K562 (cell line): ENCODE results near the gene C5orf22. TPM values are rescaled to one million over a fixed set of nuclear protein-coding genes. Genes with fewer than 3 reads are reported as not detected.

Experiments used
- ATAC-seq: fragments of 200-7000 bp; cut with Tn5 transposase; 3 replicates; pipeline ENCODE4 v1.9.1; 2020; ENCODE audit warnings: moderate library complexity
- BruUV-seq: library from RNA; stranded (reverse); fragments of 400-500 nt; replicated peaks from 2 replicates; lab custom pipeline; 2021; lab: Mats Ljungman, UMichigan
- CTCF ChIA-PET: fragments of 300-600 bp; formaldehyde crosslinking; extraction: SDS; loops from one replicate; lab custom pipeline; 2021; ENCODE audit warnings: low intra/inter-chr PET ratio; lab: Yijun Ruan, JAX
- POLR2A ChIA-PET: fragments of 300-600, 350-650 bp; sonication (Branson Sonifier 250); formaldehyde crosslinking; extraction: SDS; loops from one replicate; lab custom pipeline; 2021; ENCODE audit warnings: antibody characterized with exemption, inconsistent platforms; lab: Yijun Ruan, JAX
- DNase-seq, 4 experiments: peaks; one replicate each; pipeline versions ENCODE4 v3.0.0 to v3.0.0-alpha.2; 2011 to 2018; ENCODE audit warnings: low spot score in 3 of 4, mixed read lengths in 3 of 4; ENCODE audit errors: extremely low read depth in 1 of 4
- FAIRE-seq: peaks from 2 replicates; lab custom pipeline; 2011; peaks lifted over from hg19 to GRCh38; lab: Jason Lieb, UNC
- H2AFZ ChIP-seq: 2 replicates; pipeline ENCODE4 v1.6.0; 2011; ENCODE audit warnings: low read depth, low read length, control low read depth, inconsistent platforms
- H3K27ac ChIP-seq: fragments of 200-600 bp; 3 replicates; pipeline ENCODE4 v1.8.0; 2011; ENCODE audit warnings: low read depth, mild to moderate bottlenecking, control low read depth, inconsistent platforms, low read length, moderate library complexity, mixed read lengths; ENCODE audit errors: extremely low read depth
- H3K27me3 ChIP-seq, 2 experiments: fragments of 300-600 bp in 1 of 2; 2 replicates in 1 of 2; 3 replicates in 1 of 2; pipeline versions ENCODE4 v1.6.0 to v1.8.0; 2011; ENCODE audit warnings: inconsistent platforms in 2 of 2, low read length in 2 of 2, mild to moderate bottlenecking in 1 of 2, mixed read lengths in 1 of 2, moderate library complexity in 1 of 2; ENCODE audit not compliant: control insufficient read depth in 2 of 2, insufficient read depth in 2 of 2
- H3K36me3 ChIP-seq: fragments of 300-600 bp; 3 replicates; pipeline ENCODE4 v1.8.0; 2011; ENCODE audit warnings: mild to moderate bottlenecking, low read length, inconsistent platforms; ENCODE audit not compliant: control insufficient read depth, insufficient read depth
- H3K4me1 ChIP-seq, 2 experiments: fragments of 200-600 bp in 1 of 2; replicated peaks in 1 of 2; 2 replicates in 1 of 2; 3 replicates in 1 of 2; pipeline versions ENCODE4 v1.5.1 to v1.8.0; 2011; ENCODE audit warnings: inconsistent platforms in 2 of 2, low read length in 2 of 2, mild to moderate bottlenecking in 1 of 2, mixed read lengths in 1 of 2, moderate library complexity in 1 of 2; ENCODE audit not compliant: control insufficient read depth in 2 of 2, insufficient read depth in 2 of 2
- H3K4me2 ChIP-seq: 2 replicates; pipeline ENCODE4 v1.6.1; 2011; ENCODE audit warnings: low read length, control low read depth, inconsistent platforms, mixed read lengths; ENCODE audit not compliant: insufficient read depth
- H3K4me3 ChIP-seq: fragments of 200-600 bp; sonication (generic), shearing (Covaris generic); 2 replicates; pipeline ENCODE4 v1.5.1; 2016; ENCODE audit warnings: control low read depth, inconsistent platforms
- H3K79me2 ChIP-seq: fragments of 200-600 bp; 3 replicates; pipeline ENCODE4 v1.8.0; 2011; ENCODE audit warnings: low read length, inconsistent platforms; ENCODE audit not compliant: control insufficient read depth, insufficient read depth
- H3K9ac ChIP-seq, 2 experiments: 2 replicates each; pipeline versions ENCODE4 v1.6.0 to v1.6.1; 2011; ENCODE audit warnings: low read depth in 2 of 2, low read length in 2 of 2, control low read depth in 1 of 2, inconsistent platforms in 1 of 2, mild to moderate bottlenecking in 1 of 2, mixed read lengths in 1 of 2; ENCODE audit not compliant: insufficient read depth in 1 of 2
- H3K9me1 ChIP-seq: one replicate; pipeline ENCODE4 v1.6.0; 2011; ENCODE audit warnings: inconsistent platforms, mild to moderate bottlenecking, low read length, moderate library complexity; ENCODE audit not compliant: control insufficient read depth, insufficient read depth
- H3K9me3 ChIP-seq: replicated peaks from 2 replicates; pipeline ENCODE4 v1.5.1; 2011; ENCODE audit warnings: low read depth, low read length, inconsistent platforms; ENCODE audit not compliant: control insufficient read depth, insufficient read depth
- H4K20me1 ChIP-seq: replicated peaks from 2 replicates; pipeline ENCODE4 v1.6.1; 2011; ENCODE audit warnings: low read length, inconsistent platforms, mixed read lengths; ENCODE audit not compliant: control insufficient read depth, insufficient read depth
- CREB1 ChIP-seq, 2 experiments: sonication (generic) in 1 of 2; formaldehyde crosslinking in 1 of 2; IDR thresholded peaks; 2 replicates each; pipeline versions ENCODE4 v1.6.1 to v1.8.0; 2012 to 2022; ENCODE audit warnings: inconsistent platforms in 1 of 2, mild to moderate bottlenecking in 1 of 2, missing genetic modification reagents in 1 of 2, moderate library complexity in 1 of 2
- PHF21A ChIP-seq: fragments of 450-650 bp; IDR thresholded peaks from 2 replicates; pipeline ENCODE4 v1.6.1; 2017; ENCODE audit warnings: low read depth, borderline replicate concordance
- POLR2G ChIP-seq: fragments of 200-400 bp; formaldehyde crosslinking; IDR thresholded peaks from 2 replicates; pipeline ENCODE4 v1.6.1; 2017; ENCODE audit warnings: low read depth, mild to moderate bottlenecking, antibody characterized with exemption, low read length, moderate library complexity
- SP2 ChIP-seq: IDR thresholded peaks from 2 replicates; pipeline ENCODE4 v1.6.1; 2011; ENCODE audit warnings: mild to moderate bottlenecking, low read depth, low read length, moderate library complexity; ENCODE audit not compliant: poor library complexity, severe bottlenecking; ENCODE audit errors: extremely low read depth
- USF2 ChIP-seq: sonication (generic); formaldehyde crosslinking; IDR thresholded peaks from 2 replicates; pipeline ENCODE4 v1.5.0; 2020; ENCODE audit warnings: missing genetic modification reagents
- WGBS: fragments of 100-300 bp; shearing (Covaris generic); methylation state at CpG from one replicate; pipeline ENCODE4 v1.1.6; 2016; ENCODE audit warnings: low coverage, mixed read lengths; ENCODE audit not compliant: insufficient coverage; ENCODE audit errors: missing lambda C conversion rate; 5-methylcytosine and 5-hydroxymethylcytosine counted together
- in situ Hi-C: fragments of 300-500 bp; cut with MboI; formaldehyde crosslinking; loops from 4 replicates; pipeline ENCODE4 v1.15.0; 2018; ENCODE audit warnings: inconsistent platforms, mixed read lengths
- intact Hi-C: fragments of 100-400 bp; cut with micrococcal nuclease; formaldehyde crosslinking; loops from 2 replicates; pipeline ENCODE4 v1.14.2; 2022
- polyA plus RNA-seq, 8 experiments: library from polyadenylated mRNA; depleted of rRNA in 4 of 8; stranded (reverse) in 5 of 8; unstranded in 3 of 8; fragments of >200 nt; fragmentation: Nextera tagmentation in 2 of 8; fragmentation: Illumina TruSeq in 1 of 8; extraction: Ambion mirVana in 2 of 8; extraction: Trizol in 1 of 8; gene quantifications; 2 replicates each; pipeline versions ENCODE4 v1.2.1 to v1.2.3, GENCODE V29; 2011 to 2014; ENCODE audit warnings: inconsistent platforms in 1 of 8, missing spikeins in 1 of 8
- total RNA-seq, 7 experiments: library from RNA; depleted of rRNA in 6 of 7; stranded (reverse); fragments of >200 nt in 6 of 7; fragmentation: Illumina TruSeq in 2 of 7; extraction: Trizol in 2 of 7; gene quantifications; 2 replicates each; pipeline versions ENCODE4 v1.2.1 to v1.2.3, GENCODE V29; 2011 to 2021; ENCODE audit warnings: low replicate concordance in 1 of 7

C5orf22 gene
- total and polyA plus RNA-seq, 9 of the 15 experiments (the other 6 are each of a cell fraction or from before 2014, with no cell fraction given): 22.7 to 56.7 (median 39.3) TPM

GRCh38 chr5:31523041-31523440, 9.1 kb upstream of the C5orf22 start:
- ATAC-seq (no peak), FAIRE-seq (no peak), DNase-seq (no peak)
- ChIA-PET CTCF (no interaction called here), POLR2A (interaction anchor here (2.9 kb wide), 1 partner anchor 8 kb away, joined by 29 read pairs; the partner anchor contains the start of genes C5orf22 and DROSHA)
- WGBS: 92% methylated on average over 4 of the region's 4 CpGs
- Histone ChIP-seq H3K9ac (no peak overlapping the region), H3K9me3 (no peaks in the 10 kb centered on the region), H3K4me3 (no peak overlapping the region), H2AFZ (no peak overlapping the region), H3K27ac (no peak overlapping the region), H3K4me2 (no peak overlapping the region), H3K79me2 (peaks cover 16% of the 10 kb centered on the region; the same call in 2 of the 3 replicates), H3K9me1 (no peaks in the 10 kb centered on the region), H3K36me3 (peaks cover 94% of the 10 kb centered on the region), H4K20me1 (no peaks in the 10 kb centered on the region), H3K4me1 (no peaks in the 10 kb centered on the region), H3K27me3 (no peaks in the 10 kb centered on the region)
- TF ChIP-seq USF2 (CRISPR knock-in tag): no peak
- no peak for TF ChIP-seq CREB1 (IDR thresholded peaks at IDR 0.05)
- no peak for TF ChIP-seq CREB1 (CRISPR knock-in tag; IDR thresholded peaks at IDR 0.05)
- TF ChIP-seq POLR2G: no peak
- no peak for TF ChIP-seq PHF21A
- TF ChIP-seq SP2: no peak
- in situ Hi-C loops (no loop called here), intact Hi-C loops (no loop called here)
- BruUV-seq: no TSS peak
